ENCODE results near the gene SPECC1L.
"Not testable (repeated sequence)": the region's sequence is repeated elsewhere in the genome, so short reads cannot be mapped to it uniquely, and the experiment has no call there.

SPECC1L gene

GRCh38 chr22:24282401-24282800 is 11.8 kb downstream of the SPECC1L start:
- no peak overlapping the region for H3K4me3 ChIP-seq (ENCODE audit: low read length)
- TF ChIP-seq CTCF (IDR thresholded peaks at IDR 0.05; ENCODE audit: insufficient read depth, low read depth, low read length, missing control alignments): no peak
- DNase-seq (ENCODE audit: low read depth): peak; percentile 81

- no peak for TF ChIP-seq CTCF (IDR thresholded peaks at IDR 0.05; ENCODE audit: insufficient read depth, low read depth, low read length, missing control alignments)
- H3K4me3 ChIP-seq (ENCODE audit: low read length): no peak overlapping the region
- peak; percentile 59 for DNase-seq (ENCODE audit: low read depth)
Observed at GRCh38 chr22:24284747-24285203, 14.1 kb downstream of the SPECC1L start.

GRCh38 chr22:24285245-24285644 is 14.6 kb downstream of the SPECC1L start:
- no peak overlapping the region for H3K4me3 ChIP-seq (ENCODE audit: low read length)
- DNase-seq (ENCODE audit: low read depth): no peak
- TF ChIP-seq CTCF (IDR thresholded peaks at IDR 0.05; ENCODE audit: insufficient read depth, low read depth, low read length, missing control alignments): no peak

- H3K4me3 ChIP-seq (ENCODE audit: low read length); DNase-seq (ENCODE audit: low read depth): not testable (repeated sequence)
Observed at GRCh38 chr22:24287212-24287611, 16.6 kb downstream of the SPECC1L start.

GRCh38 chr22:24287801-24288200 is 17.2 kb downstream of the SPECC1L start:
- DNase-seq (ENCODE audit: low read depth); H3K4me3 ChIP-seq (ENCODE audit: low read length): not testable (repeated sequence)

GRCh38 chr22:24289114-24289513 is 18.5 kb downstream of the SPECC1L start:
- H3K4me3 ChIP-seq (ENCODE audit: low read length): no peak overlapping the region
- TF ChIP-seq CTCF (IDR thresholded peaks at IDR 0.05; ENCODE audit: insufficient read depth, low read depth, low read length, missing control alignments): no peak
- DNase-seq (ENCODE audit: low read depth): peak; percentile 24

- no peak for TF ChIP-seq CTCF (IDR thresholded peaks at IDR 0.05; ENCODE audit: insufficient read depth, low read depth, low read length, missing control alignments)
- no peak for DNase-seq (ENCODE audit: low read depth)
- H3K4me3 ChIP-seq (ENCODE audit: low read length): no peak overlapping the region
Observed at GRCh38 chr22:24289741-24290163, 19.1 kb downstream of the SPECC1L start.

- no peak for DNase-seq (ENCODE audit: low read depth)
- no peak for TF ChIP-seq CTCF (IDR thresholded peaks at IDR 0.05; ENCODE audit: insufficient read depth, low read depth, low read length, missing control alignments)
- no peak overlapping the region for H3K4me3 ChIP-seq (ENCODE audit: low read length)
Observed at GRCh38 chr22:24290459-24290858, 19.8 kb downstream of the SPECC1L start.
